ENCODE data around the gene MRO. TPM values are rescaled to one million over a fixed set of nuclear protein-coding genes. Genes with fewer than 3 reads are reported as not detected.

MRO gene
- total RNA-seq, 1 experiment from 2014 or later, result 0.84 TPM

- intact Hi-C loops (cut with micrococcal nuclease), result no loop called here
- Histone ChIP-seq H3K79me2 (ENCODE audit: insufficient read depth, low read length) (no peaks in the 10 kb centered on the region), H4K20me1 (ENCODE audit: insufficient read depth) (no peaks in the 10 kb centered on the region), H2AFZ (ENCODE audit: low read depth, low read length, poor library complexity, severe bottlenecking) (no peak overlapping the region), H3K27ac (ENCODE audit: low read depth, low read length) (no peak overlapping the region), H3K9me2 (ENCODE audit: insufficient read depth) (no peaks in the 10 kb centered on the region), H3K36me3 (ENCODE audit: control insufficient read depth in 1 of 2, insufficient read depth in 2 of 2, low read length in 2 of 2) (no peaks in the 10 kb centered on the region), H3K4me1 (ENCODE audit: control insufficient read depth in 1 of 2, insufficient read depth in 2 of 2, low read length in 2 of 2) (peaks cover 9 to 16% of the 10 kb centered on the region in 2 experiments; a peak in 3 of 4 replicates), H3K27me3 (ENCODE audit: insufficient read depth, low read length) (peaks cover 7% of the 10 kb centered on the region; the same call in 1 of the 2 replicates), H3K4me2 (ENCODE audit: low read length) (no peak overlapping the region), H3K9ac (ENCODE audit: low read length) (no peak overlapping the region), H3K9me3 (ENCODE audit: control insufficient read depth in 1 of 2, insufficient read depth in 1 of 2, low read depth in 1 of 2, low read length in 2 of 2) (no peaks in the 10 kb centered on the region), H3K4me3 (replicated peaks in 1 of 2; ENCODE audit: low read depth in 1 of 2, low read length in 2 of 2) (no peak overlapping the region)
- DNase-seq (ENCODE audit: low read depth, low spot score) (no peak), ATAC-seq (no peak)
- POLR2A ChIA-PET, result no interaction called here
- RAD21 ChIA-PET (ENCODE audit: low non-redundant PET in 1 of 2, low total read pairs in 2 of 2, uncharacterized antibody in 2 of 2, unreplicated experiment in 2 of 2), result no interaction called here
- CTCF ChIA-PET, result no interaction called here
- no TSS peak for BruUV-seq (replicated peaks)
- TF ChIP-seq SP1 (IDR thresholded peaks at IDR 0.05; ENCODE audit: low read depth) (no peak), YY1 (IDR thresholded peaks at IDR 0.05; ENCODE audit: extremely low read depth, insufficient replicate concordance, low read depth, low read length) (no peak), FOSL1 (IDR thresholded peaks at IDR 0.05; ENCODE audit: low read depth) (no peak), ZNF274 (IDR thresholded peaks at IDR 0.05; ENCODE audit: low read depth, low read length) (no peak), ATF3 (IDR thresholded peaks at IDR 0.05) (no peak), EGR1 (IDR thresholded peaks at IDR 0.05; ENCODE audit: low read depth) (no peak), RAD21 (IDR thresholded peaks at IDR 0.05; ENCODE audit: low read depth) (no peak), CBX3 (IDR thresholded peaks at IDR 0.05; ENCODE audit: low read depth) (no peak), TCF7L2 (IDR thresholded peaks at IDR 0.05; ENCODE audit: borderline replicate concordance, extremely low read depth, insufficient read depth, insufficient read length) (no peak), SRF (IDR thresholded peaks at IDR 0.05; ENCODE audit: low read depth) (no peak), EZH2phosphoT487 (IDR thresholded peaks at IDR 0.05; ENCODE audit: borderline replicate concordance) (no peak), JUND (IDR thresholded peaks at IDR 0.05) (no peak), CTCF (IDR thresholded peaks at IDR 0.05 in 2 of 3, conservative IDR thresholded peaks at IDR 0.05 in 1 of 3; ENCODE audit: borderline replicate concordance in 1 of 3, insufficient read depth in 1 of 3, low read depth in 2 of 3, low read length in 2 of 3) (no peak), SIN3A (IDR thresholded peaks at IDR 0.05; ENCODE audit: low read depth) (no peak), ZFX (IDR thresholded peaks at IDR 0.05) (no peak), POLR2AphosphoS5 (IDR thresholded peaks at IDR 0.05; ENCODE audit: low read depth, low read length) (no peak), ZBTB33 (IDR thresholded peaks at IDR 0.05; ENCODE audit: extremely low read depth, insufficient replicate concordance, low read length) (no peak), POLR2A (IDR thresholded peaks at IDR 0.05; ENCODE audit: borderline replicate concordance, extremely low read depth, insufficient read depth, insufficient read length) (no peak), MAX (IDR thresholded peaks at IDR 0.05) (no peak)
Measured at GRCh38 chr18:50745945-50746344, 73.9 kb downstream of the MRO start.

All from HCT116 (cell line).